IMR-90 (cell line): ENCODE data around the gene KCNJ3. TPM values are rescaled to one million over a fixed set of nuclear protein-coding genes. Genes with fewer than 3 reads are reported as not detected.

Experiments
- ATAC-seq: fragments of 200-7000 bp; cut with Tn5 transposase; 2 replicates; pipeline ENCODE4 v1.9.1; 2020; ENCODE audit warnings: low read depth, mild to moderate bottlenecking, moderate library complexity
- BruUV-seq: library from RNA; stranded (reverse); fragments of 400-500 nt; replicated peaks from 2 replicates; lab custom pipeline; 2021; lab: Mats Ljungman, UMichigan
- CTCF ChIA-PET: fragments of 300-600 bp; formaldehyde crosslinking; extraction: SDS; loops from one replicate; lab custom pipeline; 2021; ENCODE audit warnings: antibody characterized with exemption; lab: Yijun Ruan, JAX
- POLR2A ChIA-PET: fragments of 300-600 bp; sonication (Branson Sonifier 250); formaldehyde crosslinking; loops from one replicate; lab custom pipeline; 2022; ENCODE audit warnings: antibody characterized with exemption; ENCODE audit not compliant: unreplicated experiment; lab: Charles Lee
- DNase-seq: peaks from one replicate; pipeline ENCODE4 v3.0.0; 2013
- H2AFZ ChIP-seq: replicated peaks from 2 replicates; pipeline ENCODE3; 2013; ENCODE audit warnings: low read length, mild to moderate bottlenecking; ENCODE audit not compliant: poor library complexity
- H2AK5ac ChIP-seq: 2 replicates; pipeline ENCODE4 v1.6.1; 2013; ENCODE audit warnings: low read depth, low read length, inconsistent platforms
- H2AK9ac ChIP-seq: replicated peaks from 2 replicates; pipeline ENCODE3; 2013; ENCODE audit warnings: mild to moderate bottlenecking, low read depth, low read length, moderate library complexity; ENCODE audit not compliant: poor library complexity
- H2BK120ac ChIP-seq: 2 replicates; pipeline ENCODE4 v1.6.1; 2013; ENCODE audit warnings: low read depth, low read length, inconsistent platforms
- H2BK15ac ChIP-seq: 3 replicates; pipeline ENCODE4 v1.6.1; 2013; ENCODE audit warnings: low read depth, low read length, inconsistent platforms
- H2BK20ac ChIP-seq: 2 replicates; pipeline ENCODE4 v1.6.1; 2013; ENCODE audit warnings: low read depth, mild to moderate bottlenecking, inconsistent platforms, low read length, moderate library complexity
- H2BK5ac ChIP-seq: 2 replicates; pipeline ENCODE4 v1.6.1; 2013; ENCODE audit warnings: mild to moderate bottlenecking, low read depth, low read length, inconsistent platforms; ENCODE audit not compliant: poor library complexity, severe bottlenecking
- H3K14ac ChIP-seq: replicated peaks from 2 replicates; pipeline ENCODE4 v1.6.1; 2013; ENCODE audit warnings: low read depth, low read length, inconsistent platforms
- H3K18ac ChIP-seq: 2 replicates; pipeline ENCODE4 v1.6.1; 2013; ENCODE audit warnings: low read depth, low read length, control low read depth
- H3K23ac ChIP-seq: 2 replicates; pipeline ENCODE4 v1.6.1; 2013; ENCODE audit warnings: low read depth, low read length, inconsistent platforms
- H3K27ac ChIP-seq: 2 replicates; pipeline ENCODE4 v1.5.1; 2013; ENCODE audit warnings: mild to moderate bottlenecking, control low read depth, low read length; ENCODE audit not compliant: insufficient read depth
- H3K27me3 ChIP-seq: 2 replicates; pipeline ENCODE4 v1.6.1; 2013; ENCODE audit warnings: low read length; ENCODE audit not compliant: control insufficient read depth, insufficient read depth
- H3K36me3 ChIP-seq: 2 replicates; pipeline ENCODE4 v1.6.1; 2013; ENCODE audit warnings: low read length, mixed read lengths; ENCODE audit not compliant: control insufficient read depth, insufficient read depth
- H3K4ac ChIP-seq: 2 replicates; pipeline ENCODE4 v1.6.1; 2013; ENCODE audit warnings: low read depth, low read length, inconsistent platforms
- H3K4me1 ChIP-seq: 2 replicates; pipeline ENCODE4 v1.6.1; 2013; ENCODE audit warnings: low read length, mixed read lengths; ENCODE audit not compliant: control insufficient read depth, insufficient read depth
- H3K4me2 ChIP-seq: 2 replicates; pipeline ENCODE4 v1.6.1; 2013; ENCODE audit warnings: low read depth, mild to moderate bottlenecking, control low read depth, low read length, moderate library complexity
- H3K4me3 ChIP-seq: 2 replicates; pipeline ENCODE4 v1.5.1; 2013; ENCODE audit warnings: low read depth, mild to moderate bottlenecking, control low read depth, low read length, moderate library complexity; ENCODE audit not compliant: insufficient read depth
- H3K56ac ChIP-seq: 2 replicates; pipeline ENCODE4 v1.6.1; 2013; ENCODE audit warnings: low read length, inconsistent platforms; ENCODE audit not compliant: insufficient read depth; ENCODE audit errors: extremely low read depth
- H3K79me1 ChIP-seq, 2 experiments: 2 replicates each; pipeline ENCODE4 v1.6.1; 2013; ENCODE audit warnings: low read length in 2 of 2, inconsistent platforms in 1 of 2, low read depth in 1 of 2
- H3K9ac ChIP-seq: 2 replicates; pipeline ENCODE4 v1.6.1; 2013; ENCODE audit warnings: low read depth, low read length, control low read depth
- H3K9me1 ChIP-seq: 2 replicates; pipeline ENCODE4 v1.6.1; 2013; ENCODE audit warnings: low read length, inconsistent platforms; ENCODE audit not compliant: insufficient read depth
- H3K9me3 ChIP-seq: 2 replicates; pipeline ENCODE4 v1.6.1; 2013; ENCODE audit warnings: low read length; ENCODE audit not compliant: control insufficient read depth, insufficient read depth
- H4K20me1 ChIP-seq: 2 replicates; pipeline ENCODE4 v1.6.1; 2013; ENCODE audit warnings: low read length, inconsistent platforms; ENCODE audit not compliant: insufficient read depth
- H4K5ac ChIP-seq: 2 replicates; pipeline ENCODE4 v1.6.1; 2013; ENCODE audit warnings: mild to moderate bottlenecking, low read depth, low read length, control low read depth
- H4K8ac ChIP-seq, 2 experiments: 2 replicates each; pipeline ENCODE4 v1.6.1; 2013; ENCODE audit warnings: low read depth in 2 of 2, low read length in 2 of 2, control low read depth in 1 of 2, inconsistent platforms in 1 of 2
- H4K91ac ChIP-seq: 2 replicates; pipeline ENCODE4 v1.6.1; 2013; ENCODE audit warnings: low read depth, low read length, inconsistent platforms; ENCODE audit not compliant: insufficient read depth
- CEBPB ChIP-seq: IDR thresholded peaks from 2 replicates; pipeline ENCODE4 v1.6.1; 2012; ENCODE audit warnings: low read depth, low read length, improper control_type of control experiment
- CHD1 ChIP-seq: IDR thresholded peaks from 2 replicates; pipeline ENCODE4 v1.6.1; 2012; ENCODE audit warnings: low read depth, low read length, improper control_type of control experiment
- CTCF ChIP-seq: conservative IDR thresholded peaks from 2 replicates; pipeline ENCODE4 v1.5.1; 2012; ENCODE audit warnings: mild to moderate bottlenecking, low read depth, low read length, improper control_type of control experiment
- ELK1 ChIP-seq: fragments of 150-350 bp; IDR thresholded peaks from 2 replicates; pipeline ENCODE4 v1.6.1; 2016; ENCODE audit warnings: low read depth, mild to moderate bottlenecking, low read length, moderate library complexity, borderline replicate concordance
- FOS ChIP-seq: fragments of 150-350 bp; IDR thresholded peaks from 2 replicates; pipeline ENCODE4 v1.6.1; 2016; ENCODE audit warnings: low read depth, low read length
- MAFK ChIP-seq: IDR thresholded peaks from 2 replicates; pipeline ENCODE4 v1.6.1; 2012; ENCODE audit warnings: low read depth, low read length, improper control_type of control experiment
- MAZ ChIP-seq: IDR thresholded peaks from 2 replicates; pipeline ENCODE4 v1.6.1; 2012; ENCODE audit warnings: low read depth, mild to moderate bottlenecking, low read length, improper control_type of control experiment, moderate library complexity, borderline replicate concordance
- MXI1 ChIP-seq: IDR thresholded peaks from 2 replicates; pipeline ENCODE4 v1.6.1; 2012; ENCODE audit warnings: low read depth, mild to moderate bottlenecking, low read length, moderate library complexity, borderline replicate concordance
- RAD21 ChIP-seq: IDR thresholded peaks from 2 replicates; pipeline ENCODE4 v1.6.1; 2012; ENCODE audit warnings: low read length, improper control_type of control experiment
- RFX5 ChIP-seq: IDR thresholded peaks from 2 replicates; pipeline ENCODE4 v1.8.0; 2012; ENCODE audit warnings: low read depth, mild to moderate bottlenecking, low read length, moderate library complexity
- SMC3 ChIP-seq: fragments of 150-350 bp; IDR thresholded peaks from 2 replicates; pipeline ENCODE4 v1.6.1; 2016; ENCODE audit warnings: low read depth, mild to moderate bottlenecking, antibody characterized with exemption, low read length, moderate library complexity
- USF2 ChIP-seq: fragments of 150-350 bp; IDR thresholded peaks from 2 replicates; pipeline ENCODE4 v1.6.1; 2017; ENCODE audit warnings: mild to moderate bottlenecking, antibody characterized with exemption, low read length, low read depth
- WGBS, 2 experiments: methylation state at CpG; one replicate each; pipeline versions ENCODE4 v1.1.5 to v1.1.7; 2013; ENCODE audit warnings: missing lambda C conversion rate in 2 of 2; ENCODE audit not compliant: insufficient read length in 1 of 2; ENCODE audit errors: extremely low coverage in 2 of 2; 5-methylcytosine and 5-hydroxymethylcytosine counted together
- dilution Hi-C: fragments of 300-500 bp; cut with HindIII; formaldehyde crosslinking; loops from one replicate; pipeline ENCODE4 v1.14.3; 2018; ENCODE audit warnings: low sequenced_read_pairs; ENCODE audit not compliant: unreplicated experiment
- in situ Hi-C: fragments of 300-500 bp; cut with MboI; formaldehyde crosslinking; loops from 3 replicates; pipeline ENCODE4 v1.14.3; 2019; ENCODE audit warnings: low sequenced_read_pairs, inconsistent platforms, mixed read lengths
- intact Hi-C: fragments of 100-400 bp; cut with micrococcal nuclease; formaldehyde crosslinking; loops from 2 replicates; pipeline ENCODE4 v1.10.0; 2022
- polyA plus RNA-seq, 3 experiments: library from polyadenylated mRNA; depleted of rRNA; stranded (reverse); fragments of >200 nt; gene quantifications; 2 replicates each; pipeline ENCODE4 v1.2.3, GENCODE V29; 2012; ENCODE audit warnings: low replicate concordance in 1 of 3
- total RNA-seq: library from RNA; depleted of rRNA; stranded (reverse); fragments of >200 nt; gene quantifications from 2 replicates; pipeline ENCODE4 v1.2.3, GENCODE V29; 2012

KCNJ3 gene
- total and polyA plus RNA-seq, 2 of the 4 experiments (the other 2 are of a cell fraction) = not detected

- no peaks in the 10 kb centered on the region for H3K4me1 ChIP-seq
- dilution Hi-C loops (no loop called here), in situ Hi-C loops (no loop called here), intact Hi-C loops (no loop called here)
- no peak overlapping the region for H2BK5ac ChIP-seq
- H3K23ac ChIP-seq = no peak overlapping the region
- no peak overlapping the region for H2BK120ac ChIP-seq
- TF ChIP-seq MAFK (no peak), USF2 (no peak), RFX5 (no peak), CEBPB (no peak), FOS (no peak), CHD1 (no peak), ELK1 (no peak), SMC3 (no peak), MXI1 (no peak), CTCF (no peak), MAZ (no peak), RAD21 (no peak)
- H3K79me1 ChIP-seq = no peaks in the 10 kb centered on the region
- no peaks in the 10 kb centered on the region for H3K36me3 ChIP-seq
- no peak overlapping the region for H2BK15ac ChIP-seq
- H2AK9ac ChIP-seq = no peak overlapping the region
- no peak overlapping the region for H4K91ac ChIP-seq
- H3K4ac ChIP-seq = no peak overlapping the region
- H3K4me3 ChIP-seq = no peak overlapping the region
- ATAC-seq (no peak), DNase-seq (no peak)
- no peak overlapping the region for H3K27ac ChIP-seq
- POLR2A ChIA-PET = no interaction called here
- BruUV-seq = no TSS peak
- H3K18ac ChIP-seq = no peak overlapping the region
- no CpG with 5 or more reads among the region's 1 CpG for WGBS, 2 experiments
- H2AK5ac ChIP-seq = no peak overlapping the region
- CTCF ChIA-PET = no interaction called here
- no peaks in the 10 kb centered on the region for H3K9me1 ChIP-seq
- no peak overlapping the region for H3K56ac ChIP-seq
- no peaks in the 10 kb centered on the region for H4K20me1 ChIP-seq
- H3K27me3 ChIP-seq = no peaks in the 10 kb centered on the region
- H2AFZ ChIP-seq = no peak overlapping the region
- no peak overlapping the region for H4K8ac ChIP-seq
- no peak overlapping the region for H3K14ac ChIP-seq
- no peak overlapping the region for H3K4me2 ChIP-seq
- no peak overlapping the region for H2BK20ac ChIP-seq
- no peak overlapping the region for H3K9ac ChIP-seq
- H3K9me3 ChIP-seq = peaks cover 7% of the 10 kb centered on the region; the same call in 1 of the 2 replicates
- no peak overlapping the region for H4K5ac ChIP-seq
Observed at GRCh38 chr2:154901063-154901462, 202.6 kb downstream of the KCNJ3 start.
